ENCODE data around the gene GTF3A.

GTF3A gene

DNA sequence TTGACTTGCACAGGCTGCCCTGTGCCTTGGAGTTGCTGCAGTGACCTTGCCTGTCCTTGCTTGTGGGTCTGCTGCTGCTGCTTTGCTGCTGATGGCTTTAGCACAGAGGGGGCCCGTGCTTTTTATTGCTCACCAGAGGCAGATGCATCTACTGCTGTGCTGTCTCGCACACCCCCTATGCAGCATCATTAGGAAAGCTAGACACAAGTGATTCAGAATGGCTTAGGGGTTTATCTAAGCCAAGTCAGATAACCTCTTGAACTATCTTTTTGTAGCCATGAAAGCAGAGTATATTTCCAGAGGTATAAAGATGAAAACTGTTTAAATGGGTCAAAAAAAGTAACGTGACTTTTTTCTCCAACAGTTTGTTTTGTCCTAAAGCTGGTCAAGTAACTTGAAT, 7.8 kb downstream of the GTF3A start:
- TF ChIP-seq, protein P1, sequence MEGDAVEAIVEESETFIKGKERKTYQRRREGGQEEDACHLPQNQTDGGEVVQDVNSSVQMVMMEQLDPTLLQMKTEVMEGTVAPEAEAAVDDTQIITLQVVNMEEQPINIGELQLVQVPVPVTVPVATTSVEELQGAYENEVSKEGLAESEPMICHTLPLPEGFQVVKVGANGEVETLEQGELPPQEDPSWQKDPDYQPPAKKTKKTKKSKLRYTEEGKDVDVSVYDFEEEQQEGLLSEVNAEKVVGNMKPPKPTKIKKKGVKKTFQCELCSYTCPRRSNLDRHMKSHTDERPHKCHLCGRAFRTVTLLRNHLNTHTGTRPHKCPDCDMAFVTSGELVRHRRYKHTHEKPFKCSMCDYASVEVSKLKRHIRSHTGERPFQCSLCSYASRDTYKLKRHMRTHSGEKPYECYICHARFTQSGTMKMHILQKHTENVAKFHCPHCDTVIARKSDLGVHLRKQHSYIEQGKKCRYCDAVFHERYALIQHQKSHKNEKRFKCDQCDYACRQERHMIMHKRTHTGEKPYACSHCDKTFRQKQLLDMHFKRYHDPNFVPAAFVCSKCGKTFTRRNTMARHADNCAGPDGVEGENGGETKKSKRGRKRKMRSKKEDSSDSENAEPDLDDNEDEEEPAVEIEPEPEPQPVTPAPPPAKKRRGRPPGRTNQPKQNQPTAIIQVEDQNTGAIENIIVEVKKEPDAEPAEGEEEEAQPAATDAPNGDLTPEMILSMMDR (conservative IDR thresholded peaks at IDR 0.05; ENCODE audit: low read length), result no peak
- no peak for DNase-seq (ENCODE audit: low read depth)
- H3K4me3 ChIP-seq (ENCODE audit: low read length), result no peak overlapping the region

DNA sequence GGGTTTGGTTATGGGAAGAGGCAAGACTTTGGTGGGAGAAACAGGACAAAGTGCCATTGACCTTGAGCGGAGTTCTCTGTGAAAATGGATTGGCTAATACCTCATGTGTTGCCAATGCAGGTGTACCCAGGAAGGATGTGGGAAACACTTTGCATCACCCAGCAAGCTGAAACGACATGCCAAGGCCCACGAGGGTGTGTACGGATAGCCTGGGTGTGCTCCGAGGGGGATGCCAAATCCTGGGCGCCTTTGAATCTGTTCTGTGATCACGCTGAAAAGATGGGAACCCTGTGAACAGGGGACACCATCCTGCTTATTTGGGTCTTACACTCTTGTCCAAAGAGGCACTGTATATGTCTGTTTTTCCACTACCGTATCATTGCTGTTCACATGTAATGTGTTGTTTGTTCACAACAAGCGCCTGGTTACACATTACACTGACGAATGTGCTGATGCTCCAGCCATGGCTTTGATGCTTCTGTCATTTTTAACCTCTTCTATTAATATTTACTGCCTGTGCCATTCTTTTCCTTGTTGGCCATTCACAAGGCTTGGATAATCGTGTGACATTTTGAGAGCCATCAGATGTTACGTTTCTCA, 8.3 kb downstream of the GTF3A start:
- H3K4me3 ChIP-seq (ENCODE audit: low read length), result no peak overlapping the region
- no peak for DNase-seq (ENCODE audit: low read depth)
- TF ChIP-seq, protein P1 (conservative IDR thresholded peaks at IDR 0.05; ENCODE audit: low read length), result no peak

DNA sequence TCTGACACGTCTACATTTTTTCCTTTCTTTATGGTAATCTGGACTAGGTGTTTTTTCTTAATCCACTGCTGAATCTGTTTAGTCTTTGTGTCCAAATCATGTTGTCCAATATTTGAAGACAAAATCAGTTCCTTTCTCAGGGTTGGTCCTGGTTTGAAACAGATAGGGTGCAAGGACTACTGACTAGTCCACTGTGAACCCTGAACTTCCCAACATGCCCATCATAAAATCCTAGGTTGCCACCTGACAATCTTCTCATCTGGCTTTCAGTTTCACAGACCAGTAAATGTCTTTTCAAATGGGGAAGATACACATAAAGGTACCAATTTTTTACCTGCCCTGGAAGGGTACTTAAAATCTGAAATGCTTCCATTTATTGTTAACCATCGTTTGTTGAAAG, 12.7 kb downstream of the GTF3A start:
- no peak for DNase-seq (ENCODE audit: low read depth)
- TF ChIP-seq, protein P1 (conservative IDR thresholded peaks at IDR 0.05; ENCODE audit: low read length), result no peak
- no peak overlapping the region for H3K4me3 ChIP-seq (ENCODE audit: low read length)

DNA sequence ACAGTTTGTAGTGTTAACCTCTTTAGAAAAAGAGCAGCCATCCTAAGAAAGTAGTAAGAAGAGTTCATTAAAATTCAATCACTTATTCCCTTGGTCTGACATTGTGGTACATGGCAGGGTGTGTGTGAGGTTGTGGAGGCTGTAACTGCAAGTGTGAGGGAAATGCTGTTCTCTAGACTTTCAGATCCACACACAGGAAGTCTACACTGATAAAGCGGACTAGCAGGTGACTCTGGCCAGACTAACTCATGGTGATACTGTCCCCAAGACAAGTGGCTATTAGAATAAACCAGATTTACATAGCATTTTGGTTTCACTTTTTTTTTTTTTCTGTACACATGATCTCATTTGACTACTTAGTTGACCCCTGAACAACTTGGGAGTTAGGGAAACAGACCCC, 16.0 kb downstream of the GTF3A start:
- DNase-seq (ENCODE audit: low read depth), result no peak
- TF ChIP-seq, protein P1 (conservative IDR thresholded peaks at IDR 0.05; ENCODE audit: low read length), result no peak
- H3K4me3 ChIP-seq (ENCODE audit: low read length), result no peak overlapping the region

DNA sequence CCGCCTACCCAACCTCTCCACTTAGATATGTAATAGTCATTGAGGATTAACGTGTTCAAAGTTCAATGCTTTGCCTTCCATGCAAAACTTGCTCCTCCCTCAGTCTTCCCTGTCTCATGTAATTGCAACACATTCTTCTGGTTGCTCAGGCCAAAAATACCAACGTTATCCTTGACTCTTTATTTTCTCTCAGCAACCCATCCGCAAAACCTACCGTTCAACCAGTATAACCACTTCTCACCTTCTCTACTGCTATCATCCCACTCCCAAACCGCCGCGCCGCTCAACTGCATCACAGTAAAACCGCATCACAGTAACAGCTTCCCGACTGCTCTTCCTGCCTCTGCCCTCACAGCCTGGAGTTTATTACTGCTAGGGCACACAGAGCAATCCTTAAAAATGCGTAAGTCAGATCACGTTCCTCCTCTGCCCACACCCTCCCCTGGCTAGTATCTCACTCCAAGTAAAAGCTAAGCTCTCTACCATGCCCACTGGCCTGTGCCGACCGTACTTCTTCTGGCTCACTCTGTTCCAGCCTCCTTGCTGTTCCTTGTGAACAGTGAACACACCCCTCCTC, 17.7 kb downstream of the GTF3A start:
- no peak for DNase-seq (ENCODE audit: low read depth)
- TF ChIP-seq, protein P1 (conservative IDR thresholded peaks at IDR 0.05; ENCODE audit: low read length), result no peak
- H3K4me3 ChIP-seq (ENCODE audit: low read length), result no peak overlapping the region

DNA sequence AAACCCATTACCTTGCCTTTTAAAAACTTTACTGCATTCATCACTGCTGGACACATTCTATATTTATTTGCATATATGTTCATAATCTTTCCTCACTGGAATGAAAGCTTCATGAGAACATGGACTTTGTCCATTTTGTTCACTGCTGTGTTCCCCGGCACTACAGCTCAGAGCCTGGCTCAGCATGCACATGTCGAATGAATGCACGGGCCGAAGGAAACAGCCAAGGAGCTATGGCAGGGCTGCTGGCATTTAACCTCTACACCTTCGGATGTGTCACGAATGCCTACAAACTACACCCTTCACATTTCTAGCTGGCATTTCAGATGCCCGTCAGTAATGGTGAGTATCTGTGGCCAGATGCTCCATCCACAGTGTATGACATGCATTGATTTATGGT, 18.4 kb downstream of the GTF3A start:
- TF ChIP-seq, protein P1 (conservative IDR thresholded peaks at IDR 0.05; ENCODE audit: low read length), result no peak
- DNase-seq (ENCODE audit: low read depth), result no peak
- no peak overlapping the region for H3K4me3 ChIP-seq (ENCODE audit: low read length)

DNA sequence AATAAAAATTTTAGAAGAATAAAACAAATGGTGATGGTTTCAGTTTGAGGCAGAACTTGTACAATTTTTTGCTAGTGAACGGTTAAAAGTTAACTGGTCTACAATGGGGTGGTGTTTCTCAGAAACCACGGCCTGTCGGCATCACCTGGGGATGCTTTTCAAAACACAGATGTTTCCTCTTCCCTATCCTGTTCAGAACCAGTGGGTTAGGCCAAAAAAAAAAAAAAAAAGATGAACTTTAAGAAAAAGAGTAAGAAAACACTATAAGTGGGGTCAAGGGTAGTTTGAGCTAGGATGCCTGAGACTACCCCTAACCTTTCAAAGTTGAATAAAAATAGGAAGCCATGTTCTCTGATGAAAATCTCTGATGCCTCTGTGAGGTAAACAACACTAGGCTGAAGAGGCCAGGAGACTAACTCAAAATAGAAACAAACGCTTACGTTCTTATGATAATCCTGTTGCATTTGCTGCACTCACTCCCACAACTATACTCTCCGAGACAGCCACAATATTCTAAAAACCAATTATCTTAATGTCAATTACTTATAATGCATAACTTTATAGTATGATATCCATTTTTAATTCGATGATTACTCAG, 22.7 kb downstream of the GTF3A start:
- DNase-seq (ENCODE audit: low read depth), result no peak
- TF ChIP-seq, protein P1 (conservative IDR thresholded peaks at IDR 0.05; ENCODE audit: low read length), result no peak
- H3K4me3 ChIP-seq (ENCODE audit: low read length), result no peak overlapping the region
